ENCODE data around the gene ITGAL.
"Not testable (repeated sequence)": the region's sequence is repeated elsewhere in the genome, so short reads cannot be mapped to it uniquely, and the experiment has no call there.

ITGAL gene

GRCh38 chr16:30526823-30527634 lies 54.5 kb downstream of the ITGAL start:
- DNase-seq, result peak; percentile 99

GRCh38 chr16:30527635-30528178 lies 55.2 kb downstream of the ITGAL start:
- no peak for DNase-seq

GRCh38 chr16:30528799-30529457 lies 56.4 kb downstream of the ITGAL start:
- no peak for DNase-seq

- no peak for DNase-seq
Measured at GRCh38 chr16:30530163-30531037, 57.9 kb downstream of the ITGAL start.

- no peak for DNase-seq
Measured at GRCh38 chr16:30532285-30533145, 60.0 kb downstream of the ITGAL start.

- DNase-seq, result no peak
Measured at GRCh38 chr16:30533146-30533522, 60.6 kb downstream of the ITGAL start.

- no peak for DNase-seq
Measured at GRCh38 chr16:30533748-30534367, 61.3 kb downstream of the ITGAL start.

- DNase-seq, result peak; percentile 94
Measured at GRCh38 chr16:30534368-30535105, 62.0 kb downstream of the ITGAL start, which contains the start of gene ZNF747. Gene ZNF747, minus strand, starts transcription at chr16:30534858. Its CDS starts 179 bp downstream, at chr16:30534679.

GRCh38 chr16:30535106-30535776 lies 62.7 kb downstream of the ITGAL start:
- DNase-seq, result no peak

GRCh38 chr16:30535777-30536190 lies 63.2 kb downstream of the ITGAL start:
- peak; percentile 81 for DNase-seq

- DNase-seq, result not testable (repeated sequence)
Measured at GRCh38 chr16:30536391-30537024, 64.0 kb downstream of the ITGAL start.

GRCh38 chr16:30539000-30539964 lies 66.7 kb downstream of the ITGAL start:
- no peak for DNase-seq

- DNase-seq, result not testable (repeated sequence)
Measured at GRCh38 chr16:30539986-30540526, 67.5 kb downstream of the ITGAL start.

GRCh38 chr16:30540916-30541464 lies 68.4 kb downstream of the ITGAL start:
- not testable (repeated sequence) for DNase-seq

- DNase-seq, result no peak
Measured at GRCh38 chr16:30541502-30542329, 69.2 kb downstream of the ITGAL start.

GRCh38 chr16:30543067-30543466 lies 70.5 kb downstream of the ITGAL start:
- DNase-seq, result no peak

GRCh38 chr16:30546115-30546514 lies 73.6 kb downstream of the ITGAL start:
- DNase-seq, result no peak

Data from right hindlimb (tissue), 1 donor.